Heart left ventricle (tissue), 16 donors: ENCODE measurements around the gene CHAD. TPM values are rescaled to one million over a fixed set of nuclear protein-coding genes. Genes with fewer than 3 reads are reported as not detected.

ENCODE experiments used
- ATAC-seq, 4 donors: fragments of 200-7000 bp; cut with Tn5 transposase; one replicate each; pipeline ENCODE4 v1.9.1; 2020 to 2022; ENCODE audit warnings: moderate library complexity in 4 of 4, mild to moderate bottlenecking in 3 of 4, moderate number of reproducible peaks in 1 of 4
- DNase-seq, 5 donors: peaks; one replicate each; pipeline ENCODE4 v3.0.0-alpha.2; 2020
- H3K27ac ChIP-seq, 12 donors: fragments of 200-600 bp; sonication (generic) in 4 of 12; one replicate each; pipeline versions ENCODE4 v1.5.0 to v1.8.0; 2016 to 2022; ENCODE audit warnings: mild to moderate bottlenecking in 2 of 12
- H3K27me3 ChIP-seq, 9 donors: fragments of 200-600 bp; sonication (generic) in 2 of 9; one replicate each; pipeline versions ENCODE4 v1.5.1 to v1.8.0; 2016 to 2022; ENCODE audit warnings: mild to moderate bottlenecking in 3 of 9
- H3K36me3 ChIP-seq, 9 donors: fragments of 200-600 bp; sonication (generic) in 2 of 9; one replicate each; pipeline versions ENCODE4 v1.5.0 to v1.8.0; 2018 to 2022; ENCODE audit warnings: mild to moderate bottlenecking in 2 of 9
- H3K4me1 ChIP-seq, 12 donors: fragments of 200-600 bp; sonication (generic) in 4 of 12; one replicate each; pipeline versions ENCODE4 v1.5.0 to v1.8.0; 2016 to 2022; ENCODE audit warnings: mild to moderate bottlenecking in 3 of 12
- H3K4me3 ChIP-seq, 12 donors: fragments of 200-600 bp; sonication (generic) in 4 of 12; one replicate each; pipeline versions ENCODE4 v1.5.0 to v1.8.0; 2017 to 2022; ENCODE audit warnings: mild to moderate bottlenecking in 9 of 12, moderate library complexity in 4 of 12
- H3K9me3 ChIP-seq, 12 donors: fragments of 200-600 bp; sonication (generic) in 4 of 12; one replicate each; pipeline versions ENCODE4 v1.5.0 to v1.8.0; 2016 to 2022; ENCODE audit warnings: mild to moderate bottlenecking in 1 of 12
- CTCF ChIP-seq, 12 donors: fragments of 200-600 bp; sonication (generic) in 4 of 12; IDR thresholded peaks; one replicate each; pipeline versions ENCODE4 v1.5.0 to v1.8.0; 2018 to 2022; ENCODE audit warnings: antibody characterized with exemption in 12 of 12, mild to moderate bottlenecking in 5 of 12
- POLR2A ChIP-seq, 2 donors: fragments of 450-650 bp; IDR thresholded peaks; one replicate each; pipeline ENCODE4 v1.6.1; 2017; ENCODE audit warnings: antibody characterized with exemption in 2 of 2, mild to moderate bottlenecking in 2 of 2, moderate library complexity in 2 of 2
- WGBS, 4 donors: extraction: QIAGEN DNeasy Blood & Tissue Kit in 2 of 4; methylation state at CpG; one replicate each; pipeline versions ENCODE4 v1.1.5 to v1.1.7; 2013 to 2018; 5-methylcytosine and 5-hydroxymethylcytosine counted together
- intact Hi-C, 10 donors: fragments of 100-400 bp; cut with DNase I; formaldehyde crosslinking; loops; one replicate each; pipeline versions ENCODE4 v1.11.1 to v1.14.2; 2022
- polyA plus RNA-seq, 2 donors: library from polyadenylated mRNA; stranded (reverse); fragments of 200-250 nt; gene quantifications; one replicate each; pipeline ENCODE4 v1.2.3, GENCODE V29; 2013
- total RNA-seq, 9 donors: library from RNA; depleted of rRNA in 2 of 9; stranded (reverse); fragments of >200 nt in 2 of 9; fragmentation: NEBNext Ultra II Directional in 3 of 9; extraction: Animal tissue kit (Norgen Biotek cat#: 25700) in 3 of 9; gene quantifications; one replicate each; pipeline versions ENCODE4 v1.1.0 to v1.2.4, GENCODE V29; 2016 to 2023
- donor health status: ischemic (EF 13 %, LVEDD 7.1; RV severe dilation, severe dysfunction).
- donor health status: healthy with polysubstance abuse.
- donor health status: DM: no; HTN: yes; CAD: no.
- donor health status: DM: no; HTN: no; CAD: no.
- donor health status: ischemic (EF 25% LVEDD 6.9; RV normal size, moderate dysfunction).
- donor health status: ischemic (EF 25% LVEDD 5.7; RV mildly dilated, moderate dysfunction).
- donor health status: healthy.
- donor health status: DM: yes; HTN: yes; CAD: no.
- donor health status: ischemic (EF 35%, LVEDD 5.7; RV mildly dilated, moderate dysfunction).
- donor health status: nonischemic (EF 11% LVEDD 7.7; RV severe dilation, severe dysfunction).
- donor health status: DM: yes; HTN: yes; CAD: no.
- donor health status: PGD.
- donor health status: ischemic (EF 29% LVEDD 5.4; RV normal size, mild dysfunction).
- donor health status: nonischemic (EF 23%, LVEDD 6.1; RV moderate dilation, normal function).

Gene CHAD
- total and polyA plus RNA-seq, 11 donors: 0.15 to 0.27 (median 0.15) TPM; not detected in 8

DNA sequence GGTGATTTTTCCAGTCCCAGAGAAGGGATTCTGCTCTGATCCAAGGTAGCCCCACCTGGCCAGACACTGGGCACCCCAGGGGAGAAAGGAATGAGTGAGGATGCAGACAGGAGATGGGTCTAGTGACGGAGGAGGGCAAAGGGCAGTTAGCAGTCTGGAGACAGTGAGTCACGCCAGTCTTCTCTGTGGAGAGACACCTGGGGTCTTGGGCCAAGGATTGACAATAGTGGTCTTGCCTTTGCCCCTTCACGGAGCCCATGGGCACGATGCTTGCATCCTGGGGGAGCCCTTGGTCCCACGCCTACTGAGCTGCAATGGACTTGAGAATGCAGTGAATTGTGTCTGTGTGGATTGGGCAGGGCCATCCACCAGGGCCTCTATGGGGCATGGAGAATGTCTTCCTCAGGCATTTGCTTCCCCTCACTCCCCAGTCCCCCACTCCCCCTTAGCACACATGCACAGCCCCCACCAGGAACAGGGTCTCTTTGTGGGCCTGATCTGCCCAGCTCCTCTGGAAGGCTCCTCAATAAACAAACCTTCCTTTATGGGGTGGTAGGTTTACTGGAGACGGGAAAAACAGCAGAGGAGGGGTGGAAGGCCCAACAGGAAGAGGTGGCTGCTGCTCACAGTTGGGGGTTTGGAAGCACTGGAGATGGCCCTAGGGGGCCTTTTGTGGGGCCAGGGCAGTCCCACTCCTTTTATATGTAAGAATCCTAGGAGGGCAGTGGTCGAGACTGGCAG lies 1.4 kb downstream of the CHAD start:
- H3K36me3 ChIP-seq: no peaks in the 10 kb centered on the region
- TF ChIP-seq POLR2A (IDR thresholded peaks at IDR 0.05) (no peak), CTCF (IDR thresholded peaks at IDR 0.05) (no peak)
- peaks cover 0 to 16% (median 11%) of the 10 kb centered on the region in 12 donors for H3K4me1 ChIP-seq
- DNase-seq (no peak), ATAC-seq (no peak)
- no peak overlapping the region for H3K27ac ChIP-seq
- intact Hi-C loops: no loop called here
- H3K9me3 ChIP-seq: no peaks in the 10 kb centered on the region
- WGBS, 4 donors: 74 to 89% (median 85%) methylated on average over 6 to 7 of the region's 7 CpGs
- H3K4me3 ChIP-seq: no peak overlapping the region
- H3K27me3 ChIP-seq: peaks cover 7 to 23% (median 17%) of the 10 kb centered on the region in 9 donors

GRCh38 chr17:50466371-50467113 lies 2.1 kb downstream of the CHAD start:
- peaks cover 0 to 16% (median 11%) of the 10 kb centered on the region in 12 donors for H3K4me1 ChIP-seq
- H3K27me3 ChIP-seq: peaks cover 7 to 23% (median 17%) of the 10 kb centered on the region in 9 donors
- intact Hi-C loops: no loop called here
- 88 to 94% (median 90%) methylated on average over 9 of the region's 9 CpGs for WGBS, 4 donors
- H3K4me3 ChIP-seq: no peak overlapping the region
- H3K27ac ChIP-seq: no peak overlapping the region
- no peak for TF ChIP-seq CTCF (IDR thresholded peaks at IDR 0.05)
- TF ChIP-seq POLR2A (IDR thresholded peaks at IDR 0.05): no peak
- no peak for DNase-seq
- no peaks in the 10 kb centered on the region for H3K36me3 ChIP-seq
- ATAC-seq: no peak
- no peaks in the 10 kb centered on the region for H3K9me3 ChIP-seq

GRCh38 chr17:50465635-50466034 lies 3.0 kb downstream of the CHAD start:
- DNase-seq (no peak), ATAC-seq (no peak)
- intact Hi-C loops: no loop called here
- Histone ChIP-seq H3K27ac (no peak overlapping the region), H3K9me3 (no peaks in the 10 kb centered on the region), H3K4me3 (no peak overlapping the region), H3K4me1 (peaks cover 0 to 16% (median 11%) of the 10 kb centered on the region in 12 donors), H3K36me3 (peaks cover 0 to 3% (median 0%) of the 10 kb centered on the region in 9 donors), H3K27me3 (peaks cover 7 to 23% (median 17%) of the 10 kb centered on the region in 9 donors)
- TF ChIP-seq POLR2A (IDR thresholded peaks at IDR 0.05) (no peak), CTCF (IDR thresholded peaks at IDR 0.05) (no peak)
- WGBS, 4 donors: 94 to 96% (median 95%) methylated on average over 9 of the region's 9 CpGs

- Histone ChIP-seq H3K36me3 (peaks cover 0 to 3% (median 0%) of the 10 kb centered on the region in 9 donors), H3K27me3 (peaks cover 7 to 23% (median 17%) of the 10 kb centered on the region in 9 donors), H3K4me3 (no peak overlapping the region), H3K27ac (no peak overlapping the region), H3K9me3 (no peaks in the 10 kb centered on the region), H3K4me1 (peaks cover 0 to 16% (median 11%) of the 10 kb centered on the region in 12 donors)
- intact Hi-C loops: no loop called here
- TF ChIP-seq POLR2A (IDR thresholded peaks at IDR 0.05) (no peak), CTCF (IDR thresholded peaks at IDR 0.05) (no peak)
- DNase-seq (no peak), ATAC-seq (no peak)
- WGBS, 4 donors: 94 to 98% (median 97%) methylated on average over 5 to 6 of the region's 6 CpGs
Observed at GRCh38 chr17:50465171-50465570, 3.5 kb downstream of the CHAD start.
